ENCODE data around the gene CTTNBP2.

CTTNBP2 gene

DNA sequence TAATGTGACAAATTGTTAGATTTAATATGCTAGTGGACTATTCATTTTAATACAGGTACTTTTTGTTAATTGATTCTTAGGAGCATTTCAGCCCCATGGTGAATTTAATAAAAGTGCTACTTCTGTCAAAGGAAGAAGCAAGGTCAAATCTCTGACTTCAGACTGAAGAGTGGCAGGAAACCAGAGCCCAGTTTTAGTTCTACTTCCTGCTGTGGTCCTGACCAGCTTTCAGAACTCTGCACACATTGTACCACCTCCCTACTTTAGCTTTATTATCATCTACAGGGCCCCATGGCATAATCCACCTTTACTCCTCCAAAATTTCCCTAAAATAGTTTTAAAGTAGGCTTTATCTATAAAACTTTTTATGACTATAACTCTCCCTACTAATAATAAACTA, 33.7 kb downstream of the CTTNBP2 start:
- TF ChIP-seq, protein P1, sequence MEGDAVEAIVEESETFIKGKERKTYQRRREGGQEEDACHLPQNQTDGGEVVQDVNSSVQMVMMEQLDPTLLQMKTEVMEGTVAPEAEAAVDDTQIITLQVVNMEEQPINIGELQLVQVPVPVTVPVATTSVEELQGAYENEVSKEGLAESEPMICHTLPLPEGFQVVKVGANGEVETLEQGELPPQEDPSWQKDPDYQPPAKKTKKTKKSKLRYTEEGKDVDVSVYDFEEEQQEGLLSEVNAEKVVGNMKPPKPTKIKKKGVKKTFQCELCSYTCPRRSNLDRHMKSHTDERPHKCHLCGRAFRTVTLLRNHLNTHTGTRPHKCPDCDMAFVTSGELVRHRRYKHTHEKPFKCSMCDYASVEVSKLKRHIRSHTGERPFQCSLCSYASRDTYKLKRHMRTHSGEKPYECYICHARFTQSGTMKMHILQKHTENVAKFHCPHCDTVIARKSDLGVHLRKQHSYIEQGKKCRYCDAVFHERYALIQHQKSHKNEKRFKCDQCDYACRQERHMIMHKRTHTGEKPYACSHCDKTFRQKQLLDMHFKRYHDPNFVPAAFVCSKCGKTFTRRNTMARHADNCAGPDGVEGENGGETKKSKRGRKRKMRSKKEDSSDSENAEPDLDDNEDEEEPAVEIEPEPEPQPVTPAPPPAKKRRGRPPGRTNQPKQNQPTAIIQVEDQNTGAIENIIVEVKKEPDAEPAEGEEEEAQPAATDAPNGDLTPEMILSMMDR (IDR thresholded peaks at IDR 0.05; ENCODE audit: insufficient read depth, low read depth, low read length, missing control alignments) = no peak
- DNase-seq (ENCODE audit: low read depth) = no peak
- no peak overlapping the region for H3K4me3 ChIP-seq (ENCODE audit: low read length)

DNA sequence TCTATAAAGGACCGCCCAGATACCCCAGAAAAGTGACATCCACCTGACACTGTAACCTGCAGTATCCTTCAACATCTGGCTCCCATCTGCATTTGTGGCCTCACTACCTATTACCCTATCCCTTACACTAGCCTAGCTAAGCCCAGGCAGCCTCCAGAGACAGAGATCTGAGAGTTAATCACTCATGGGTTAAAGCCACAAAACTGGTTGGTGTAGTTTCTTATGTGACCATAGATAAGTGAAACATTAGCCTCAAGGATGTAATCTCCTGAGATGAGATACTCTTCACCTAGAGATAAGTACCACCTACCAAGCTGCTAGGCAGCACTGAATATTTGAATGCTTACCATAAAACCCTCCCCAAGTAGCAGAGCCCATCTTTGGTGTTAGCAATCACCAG, 35.4 kb downstream of the CTTNBP2 start:
- no peak overlapping the region for H3K4me3 ChIP-seq (ENCODE audit: low read length)
- peak; percentile 71 for DNase-seq (ENCODE audit: low read depth)
- TF ChIP-seq, protein P1 (IDR thresholded peaks at IDR 0.05; ENCODE audit: insufficient read depth, low read depth, low read length, missing control alignments) = no peak

DNA sequence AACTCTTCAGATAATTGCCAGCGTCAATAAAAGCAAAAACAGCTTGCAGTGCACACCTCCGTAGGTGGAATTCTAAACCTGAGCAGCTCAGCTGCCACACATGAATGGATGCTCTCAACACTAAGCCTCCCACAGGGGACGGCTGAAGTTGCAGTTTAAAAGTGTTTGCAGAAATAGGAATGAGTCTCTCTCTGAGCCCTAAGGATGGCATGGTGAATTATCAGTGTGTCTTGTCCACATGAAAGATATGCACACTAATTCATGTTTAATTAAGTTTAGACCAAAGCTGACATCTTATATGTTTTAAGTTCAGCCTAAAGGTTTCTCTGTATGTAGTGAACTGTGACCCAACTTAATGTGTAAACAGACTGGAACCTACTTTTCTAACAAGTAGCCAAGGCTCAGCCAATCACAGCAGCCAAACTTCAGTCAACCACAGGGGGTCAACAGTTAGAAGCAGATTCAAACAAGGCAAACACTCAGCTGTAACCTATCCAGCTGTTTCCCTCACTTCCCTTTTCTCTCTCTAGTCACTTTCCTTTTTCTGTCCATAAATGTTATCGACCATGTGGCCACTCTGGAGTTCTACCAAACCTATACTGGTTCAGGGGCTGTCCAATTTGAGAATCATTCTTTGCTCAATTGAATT, 38.1 kb downstream of the CTTNBP2 start:
- no peak overlapping the region for H3K4me3 ChIP-seq (ENCODE audit: low read length)
- DNase-seq (ENCODE audit: low read depth) = no peak

DNA sequence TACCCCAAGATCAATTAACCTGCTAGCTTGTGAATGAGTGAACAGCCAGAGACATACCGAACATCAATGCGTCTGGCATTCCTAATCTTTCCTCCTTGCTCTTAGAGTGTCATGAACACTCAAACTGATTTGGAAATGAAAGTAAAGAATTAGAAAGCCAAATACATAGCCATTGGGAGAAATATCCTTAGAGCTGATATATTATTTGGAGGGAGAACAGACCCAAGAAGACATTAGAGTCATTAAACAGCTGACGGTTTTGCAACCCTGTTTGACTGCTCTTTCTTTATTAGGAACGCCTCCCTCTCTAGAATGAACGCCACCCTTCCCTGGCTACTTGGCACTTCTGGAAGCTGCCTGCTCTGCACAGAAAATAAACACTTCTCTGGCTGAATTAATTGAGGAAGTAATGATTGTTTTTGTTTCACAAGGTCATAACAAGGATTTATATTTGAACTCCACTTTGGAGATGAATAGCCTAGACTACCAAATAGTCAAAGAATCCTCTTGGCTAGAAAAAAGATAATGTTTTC, 42.8 kb downstream of the CTTNBP2 start:
- no peak for DNase-seq (ENCODE audit: low read depth)
- TF ChIP-seq, protein P1 (IDR thresholded peaks at IDR 0.05; ENCODE audit: insufficient read depth, low read depth, low read length, missing control alignments) = no peak
- no peak overlapping the region for H3K4me3 ChIP-seq (ENCODE audit: low read length)

More for the DNA sequence above, 38.1 kb downstream of the CTTNBP2 start:
- TF ChIP-seq, protein P1 (IDR thresholded peaks at IDR 0.05; ENCODE audit: insufficient read depth, low read depth, low read length, missing control alignments) = no peak

DNA sequence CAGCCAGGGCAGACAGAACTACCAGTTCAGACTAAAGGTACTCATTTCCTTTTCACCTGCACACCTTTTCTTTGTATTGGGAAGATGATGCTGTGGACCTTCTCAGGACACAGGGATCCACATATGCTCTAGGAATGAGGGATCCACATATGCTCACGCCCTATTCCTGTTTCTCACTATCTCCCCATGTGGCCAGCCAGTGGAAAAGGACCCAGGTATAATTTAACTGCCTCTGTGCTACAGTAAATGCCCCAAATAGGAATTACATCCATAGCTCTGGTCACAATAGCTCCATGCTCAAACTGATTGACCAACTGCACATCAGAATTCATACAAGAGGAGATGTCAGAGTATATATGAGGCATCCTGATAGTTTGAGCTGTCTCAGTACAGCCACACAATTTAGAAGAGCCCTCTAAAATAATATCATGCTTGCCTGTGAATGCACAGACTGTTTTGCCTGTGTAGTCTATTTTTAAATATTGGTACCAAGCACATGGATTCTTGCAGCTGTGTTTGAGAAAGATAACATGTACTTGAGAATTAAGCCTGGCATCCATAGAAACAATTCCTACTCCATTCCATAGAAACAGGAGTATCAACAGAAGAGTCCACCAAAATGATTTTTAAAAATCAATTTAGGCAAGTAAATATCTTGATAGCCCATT, 43.7 kb downstream of the CTTNBP2 start:
- no peak overlapping the region for H3K4me3 ChIP-seq (ENCODE audit: low read length)
- DNase-seq (ENCODE audit: low read depth) = no peak
- TF ChIP-seq, protein P1 (IDR thresholded peaks at IDR 0.05; ENCODE audit: insufficient read depth, low read depth, low read length, missing control alignments) = no peak

DNA sequence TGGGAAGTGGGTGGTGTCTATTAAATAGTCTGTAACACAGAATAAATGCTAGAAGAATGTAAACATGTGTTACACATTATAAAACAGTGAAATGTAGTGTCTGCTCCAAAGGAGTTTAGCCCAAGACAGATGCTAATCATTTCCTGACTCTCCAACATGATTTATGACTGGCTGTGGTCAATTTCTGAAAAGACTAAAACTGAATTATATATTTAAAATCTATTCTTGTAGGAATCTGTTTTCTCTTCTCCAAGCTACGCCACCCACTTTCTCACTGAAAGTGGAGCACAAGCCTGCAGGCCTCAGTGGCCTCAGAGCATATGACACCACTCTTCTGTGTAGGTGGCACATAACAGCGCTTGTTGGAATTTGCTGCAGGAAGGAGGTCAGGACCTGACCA, 44.4 kb downstream of the CTTNBP2 start:
- no peak for DNase-seq (ENCODE audit: low read depth)
- H3K4me3 ChIP-seq (ENCODE audit: low read length) = no peak overlapping the region
- TF ChIP-seq, protein P1 (IDR thresholded peaks at IDR 0.05; ENCODE audit: insufficient read depth, low read depth, low read length, missing control alignments) = no peak

All from epithelial cell of esophagus (primary cell).